ENCODE data around the gene FAM90A26.
"Not testable (repeated sequence)": the region's sequence is repeated elsewhere in the genome, so short reads cannot be mapped to it uniquely, and the experiment has no call there.

FAM90A26 gene, protein sequence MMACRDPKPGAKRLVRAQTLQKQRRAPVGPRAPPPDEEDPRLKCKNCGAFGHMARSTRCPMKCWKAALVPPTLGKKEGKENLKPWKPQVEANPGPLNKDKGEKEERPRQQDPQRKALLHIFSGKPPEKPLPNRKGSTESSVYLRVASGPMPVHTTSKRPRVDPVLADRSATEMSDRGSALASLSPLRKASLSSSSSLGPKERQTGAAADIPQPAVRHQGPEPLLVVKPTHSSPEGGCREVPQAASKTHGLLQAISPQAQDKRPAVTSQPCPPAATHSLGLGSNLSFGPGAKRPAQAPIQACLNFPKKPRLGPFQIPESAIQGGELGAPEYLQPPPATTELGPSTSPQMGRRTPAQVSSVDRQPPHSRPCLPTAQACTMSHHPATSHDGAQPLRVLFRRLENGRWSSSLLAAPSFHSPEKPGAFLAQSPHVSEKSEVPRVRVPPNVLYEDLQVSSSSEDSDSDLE

DNA sequence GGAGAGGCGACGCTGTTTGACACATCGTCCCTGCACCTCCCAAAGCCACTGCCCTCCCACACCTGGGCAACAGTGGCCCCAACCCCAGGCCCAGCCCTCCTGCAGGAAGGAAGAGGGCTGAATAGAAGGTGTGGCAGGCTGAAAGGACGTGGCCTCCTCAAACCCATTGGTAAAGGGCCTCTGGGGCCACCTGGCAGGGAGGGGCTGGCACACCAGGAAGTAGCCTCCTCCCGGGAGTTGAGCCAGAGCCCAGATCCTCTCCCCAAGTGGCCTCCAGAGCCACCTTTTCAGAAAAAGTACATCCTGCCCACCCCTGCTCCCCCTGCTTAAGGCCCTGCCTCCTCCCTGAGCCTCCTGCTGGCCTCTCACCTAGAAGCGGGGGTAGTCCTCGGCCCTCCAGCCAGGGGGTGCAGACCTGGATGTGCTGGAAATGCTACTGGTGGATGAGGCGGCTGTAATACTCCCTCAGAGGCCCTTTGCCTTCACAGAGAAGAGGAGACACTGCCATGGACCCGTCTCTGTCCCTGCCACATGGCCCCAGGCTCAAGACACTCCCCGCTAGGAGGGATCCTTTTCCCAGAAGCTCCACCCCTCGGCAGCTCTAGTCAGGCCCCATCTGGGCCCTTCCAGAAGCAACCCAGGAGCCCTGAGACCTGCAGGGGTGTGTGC lies at the start of gene FAM90A26:
FAM90A26 (plus strand) TSS at position 619 of the 669 bp plus-strand sequence. CDS start 2,764 bp downstream, outside the sequence.
- DNase-seq (ENCODE audit: low read depth, low spot score): not testable (repeated sequence)

DNA sequence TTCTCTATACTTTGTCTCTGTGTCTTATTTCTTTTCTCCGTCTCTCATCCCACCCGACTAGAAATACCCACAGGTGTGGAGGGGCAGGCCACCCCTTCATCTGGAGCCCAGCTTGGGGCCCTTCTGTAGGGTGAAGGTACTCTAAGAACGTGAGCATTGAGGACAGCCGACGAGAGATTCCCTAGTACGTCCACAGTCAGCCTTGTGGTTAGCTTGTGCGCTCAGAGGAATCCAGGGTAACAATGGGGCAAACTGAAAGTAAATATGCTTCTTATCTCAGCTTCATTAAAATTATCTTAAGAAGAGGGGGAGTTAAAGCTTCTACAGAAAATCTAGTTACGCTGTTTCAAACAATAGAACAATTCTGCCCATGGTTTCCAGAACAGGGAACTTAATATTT lies 47.5 kb upstream of the FAM90A26 start:
- DNase-seq (ENCODE audit: low read depth, low spot score): peak; percentile 31

DNA sequence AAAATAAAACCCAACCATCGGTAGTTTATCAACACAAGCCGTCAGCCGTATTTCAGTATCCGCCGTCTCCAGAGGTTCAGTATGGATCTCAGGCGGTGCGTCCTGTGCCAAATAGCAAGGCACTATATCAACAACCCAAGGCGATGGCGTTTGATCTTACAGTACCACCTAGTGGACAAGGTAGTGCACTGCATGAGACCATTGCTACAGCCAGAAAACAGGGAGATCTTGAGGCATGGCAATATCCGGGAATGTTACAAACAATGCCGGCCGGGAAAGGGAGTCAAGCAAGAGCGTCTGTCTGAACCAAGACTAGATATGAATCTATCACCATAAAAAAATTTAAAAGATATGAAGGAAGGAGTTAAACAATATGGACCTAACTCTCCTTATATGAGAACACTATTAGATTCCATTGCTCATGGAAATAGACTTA lies 46.6 kb upstream of the FAM90A26 start:
- DNase-seq (ENCODE audit: low read depth, low spot score): peak; percentile 70

DNA sequence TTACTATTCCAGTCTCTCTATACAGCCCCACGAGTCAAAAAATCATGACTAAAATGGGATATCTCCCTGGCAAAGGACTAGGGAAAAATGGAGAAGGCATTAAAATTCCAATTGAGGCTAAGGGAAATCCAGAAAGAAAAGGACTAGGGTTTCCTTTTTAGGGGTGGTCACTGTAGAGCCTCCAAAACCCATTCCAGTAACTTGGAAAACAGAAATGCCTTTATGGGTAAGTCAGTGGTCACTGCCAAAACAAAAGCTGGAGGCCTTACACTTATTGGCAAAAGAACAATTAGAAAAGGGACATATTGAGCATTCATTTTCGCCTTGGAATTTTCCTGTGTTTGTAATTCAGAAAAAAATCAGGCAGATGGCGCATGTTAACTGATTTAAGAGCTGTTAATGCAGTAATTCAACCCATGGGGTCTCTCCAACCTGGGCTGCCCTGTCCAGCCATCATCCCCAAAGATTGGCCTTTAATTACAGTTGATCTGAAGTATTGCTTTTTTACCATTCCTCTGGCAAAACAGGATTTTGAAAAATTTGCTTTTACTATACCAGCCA lies 44.5 kb upstream of the FAM90A26 start:
- DNase-seq (ENCODE audit: low read depth, low spot score): not testable (repeated sequence)

DNA sequence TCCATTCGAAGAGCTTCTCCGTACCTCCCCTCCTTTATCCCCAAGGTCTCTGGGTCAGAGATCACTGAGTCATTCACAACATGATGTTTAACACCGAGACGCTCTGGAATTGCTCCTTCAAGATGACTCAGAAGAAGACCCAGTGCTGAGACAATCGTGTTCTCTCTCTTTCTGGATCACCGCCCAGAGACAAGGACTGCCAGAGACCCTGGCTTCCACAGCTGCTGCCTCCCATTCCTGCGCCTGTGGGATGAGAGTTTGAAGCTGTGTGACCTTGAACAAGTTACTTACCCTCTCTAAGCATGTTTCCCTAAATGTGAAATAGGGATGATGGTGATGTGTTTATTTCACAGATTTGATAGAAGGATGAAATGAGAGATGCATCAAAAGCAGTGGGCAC lies 38.8 kb upstream of the FAM90A26 start:
- not testable (repeated sequence) for DNase-seq (ENCODE audit: low read depth, low spot score)

DNA sequence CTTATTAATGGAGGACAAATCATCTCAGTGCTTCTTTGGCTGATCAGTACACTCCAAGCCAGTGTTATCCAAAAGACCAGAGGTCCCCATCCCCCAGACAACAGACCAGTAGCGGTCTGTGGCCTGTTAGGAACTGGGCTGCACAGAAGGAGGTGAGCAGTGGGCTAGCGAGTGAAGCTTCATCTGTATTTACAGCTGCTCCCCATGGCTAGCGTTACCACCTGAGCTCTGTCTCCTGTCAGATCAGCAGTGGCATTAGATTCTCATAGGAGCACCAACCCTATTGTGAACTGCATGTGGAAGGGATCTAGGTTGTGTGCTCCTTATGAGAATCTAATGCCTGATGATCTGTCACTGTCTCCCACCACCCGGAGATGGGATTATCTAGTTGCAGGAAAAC lies 37.4 kb upstream of the FAM90A26 start:
- not testable (repeated sequence) for DNase-seq (ENCODE audit: low read depth, low spot score)

DNA sequence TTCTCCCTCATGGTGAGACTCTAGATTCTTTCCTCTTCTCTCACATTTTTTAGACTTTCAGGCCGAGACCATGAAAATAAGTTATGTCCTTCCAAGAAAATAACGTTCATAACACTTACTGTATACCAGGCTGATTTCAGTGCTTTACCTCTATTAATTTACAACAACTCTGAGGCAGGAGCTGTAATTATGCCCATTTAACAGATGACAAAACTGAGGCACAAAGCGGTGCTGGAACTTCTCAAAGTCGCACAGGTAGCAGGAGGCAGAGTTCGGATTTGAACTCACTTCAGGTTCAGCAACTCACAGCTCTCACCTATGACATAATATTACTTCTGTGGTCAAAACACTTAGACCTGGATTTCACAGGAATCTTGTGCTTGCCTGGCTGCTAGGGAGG lies 36.2 kb upstream of the FAM90A26 start:
- DNase-seq (ENCODE audit: low read depth, low spot score): not testable (repeated sequence)

DNA sequence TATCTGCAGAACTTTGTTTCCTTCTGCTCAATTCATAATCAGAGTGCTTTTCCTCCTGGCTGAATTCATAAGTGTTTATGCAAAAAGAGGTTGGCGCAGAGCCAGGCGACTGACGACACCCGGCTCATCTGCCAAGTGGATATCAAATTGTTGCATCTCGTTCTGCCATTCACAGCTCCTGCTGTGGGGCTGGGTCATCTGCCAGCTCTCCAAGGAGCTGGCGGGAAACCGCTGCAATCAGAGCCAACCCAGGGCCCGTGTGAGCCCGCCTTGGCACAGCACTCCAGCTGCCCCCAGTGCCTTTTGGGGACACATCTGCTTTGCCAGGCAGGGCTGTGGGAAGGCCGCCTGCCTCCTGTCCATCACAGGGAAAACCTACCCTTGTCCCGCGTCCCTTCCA lies 35.7 kb upstream of the FAM90A26 start:
- DNase-seq (ENCODE audit: low read depth, low spot score): peak; percentile 10

DNA sequence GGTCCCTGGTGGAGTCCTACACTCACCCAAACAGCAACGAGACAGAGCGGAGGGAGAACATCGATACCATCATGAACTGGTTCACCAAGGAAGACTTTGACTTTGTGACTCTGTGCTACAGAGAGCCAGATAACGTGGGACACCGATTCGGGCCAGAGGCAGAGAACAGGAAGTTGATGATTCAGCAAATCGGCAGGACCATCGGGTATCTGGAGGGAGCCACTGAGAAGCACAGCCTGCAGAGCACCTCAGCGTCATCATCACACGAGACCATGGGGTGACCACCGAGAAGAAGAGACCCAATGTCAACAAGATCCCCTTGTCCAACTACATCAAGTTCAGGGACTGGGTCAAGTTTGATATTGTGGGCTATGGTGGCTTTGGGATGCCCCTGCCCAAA lies 29.2 kb upstream of the FAM90A26 start:
- not testable (repeated sequence) for DNase-seq (ENCODE audit: low read depth, low spot score)

DNA sequence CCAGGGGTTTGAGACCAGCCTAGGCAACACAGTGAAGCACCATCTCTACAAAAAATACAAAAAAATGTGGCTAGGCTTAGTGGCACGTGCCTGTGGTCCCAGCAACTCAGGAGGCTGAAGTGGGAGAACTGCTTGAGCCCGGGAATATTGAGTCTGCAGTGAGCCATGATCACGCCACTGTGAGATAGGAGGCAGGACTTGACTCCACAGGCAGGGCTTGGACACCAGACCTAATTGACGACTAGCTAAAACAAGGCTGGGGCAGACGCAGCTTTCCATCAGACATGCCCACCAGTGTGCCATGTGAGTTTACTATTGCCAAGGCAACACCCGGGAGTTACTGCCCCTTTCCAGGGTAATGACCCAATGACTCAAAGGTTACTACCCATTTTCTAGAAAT lies 27.4 kb upstream of the FAM90A26 start:
- not testable (repeated sequence) for DNase-seq (ENCODE audit: low read depth, low spot score)

DNA sequence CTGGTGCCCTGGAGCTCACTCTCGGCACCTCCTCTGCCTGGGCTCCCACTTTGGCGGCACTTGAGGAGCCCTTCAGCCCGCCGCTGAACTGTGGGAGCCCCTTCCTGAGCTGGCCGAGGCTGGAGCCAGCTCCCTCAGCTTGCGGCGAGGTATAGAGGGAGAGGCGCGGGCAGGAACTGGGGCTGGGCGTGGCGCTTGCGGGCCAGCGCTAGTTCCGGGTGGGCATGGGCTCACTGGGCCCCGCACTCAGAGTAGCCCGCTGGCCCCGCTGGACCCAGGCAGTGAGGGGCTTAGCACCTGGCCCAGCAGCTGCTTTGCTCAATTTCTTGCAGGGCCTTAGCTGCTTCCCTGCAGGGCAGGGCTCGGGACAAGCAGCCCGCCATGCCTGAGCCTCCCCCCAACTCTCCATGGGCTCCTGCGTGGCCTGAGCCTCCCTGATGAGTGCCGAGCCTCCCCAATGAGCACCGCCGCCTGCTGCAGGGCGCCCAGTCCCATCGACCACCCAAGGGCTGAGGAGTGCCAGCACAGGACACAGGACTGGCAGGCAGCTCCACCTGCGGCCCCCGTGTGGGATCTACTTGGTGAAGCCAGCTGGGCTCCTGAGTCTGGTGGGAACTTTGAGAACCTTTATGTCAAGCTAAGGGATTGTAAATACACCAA lies 26.7 kb upstream of the FAM90A26 start:
- DNase-seq (ENCODE audit: low read depth, low spot score): no peak

DNA sequence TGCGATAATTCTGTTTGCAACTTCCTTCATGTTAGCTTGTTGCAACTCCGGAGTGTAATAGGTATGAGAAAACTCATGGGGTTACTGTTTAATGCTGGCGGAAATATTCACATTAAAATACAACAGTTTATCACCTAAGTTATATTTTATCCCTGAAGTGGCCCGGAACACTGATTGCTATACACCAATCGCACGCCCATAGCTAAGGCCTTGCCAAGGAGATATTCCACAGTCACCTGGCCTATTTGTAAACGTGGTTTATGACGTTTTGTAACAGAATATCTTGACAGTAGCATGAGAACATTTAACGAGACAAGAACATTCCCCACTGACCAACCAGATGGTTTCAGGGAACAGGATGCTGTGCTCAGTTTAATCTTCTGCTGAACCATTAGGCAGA lies 23.2 kb upstream of the FAM90A26 start:
- no peak for DNase-seq (ENCODE audit: low read depth, low spot score)

DNA sequence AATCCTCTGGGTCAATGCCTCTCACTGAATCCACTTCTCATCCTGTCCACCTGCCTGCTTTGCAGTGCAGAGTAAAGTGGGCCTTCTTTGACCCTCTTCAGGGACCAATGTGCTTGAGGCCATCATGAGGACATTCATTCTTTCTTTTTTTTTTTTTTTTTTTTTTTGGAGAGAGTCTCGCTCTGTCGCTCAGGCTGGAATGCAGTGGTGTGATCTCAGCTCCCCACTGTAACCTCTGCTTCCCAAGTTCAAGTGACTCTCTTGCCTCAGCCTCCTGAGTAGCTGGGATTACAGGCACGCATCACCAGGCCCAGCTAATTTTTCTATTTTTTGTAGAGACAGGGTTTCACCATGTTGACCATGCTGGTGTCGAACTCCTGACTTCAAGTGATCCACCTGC lies 22.8 kb upstream of the FAM90A26 start:
- DNase-seq (ENCODE audit: low read depth, low spot score): not testable (repeated sequence)

DNA sequence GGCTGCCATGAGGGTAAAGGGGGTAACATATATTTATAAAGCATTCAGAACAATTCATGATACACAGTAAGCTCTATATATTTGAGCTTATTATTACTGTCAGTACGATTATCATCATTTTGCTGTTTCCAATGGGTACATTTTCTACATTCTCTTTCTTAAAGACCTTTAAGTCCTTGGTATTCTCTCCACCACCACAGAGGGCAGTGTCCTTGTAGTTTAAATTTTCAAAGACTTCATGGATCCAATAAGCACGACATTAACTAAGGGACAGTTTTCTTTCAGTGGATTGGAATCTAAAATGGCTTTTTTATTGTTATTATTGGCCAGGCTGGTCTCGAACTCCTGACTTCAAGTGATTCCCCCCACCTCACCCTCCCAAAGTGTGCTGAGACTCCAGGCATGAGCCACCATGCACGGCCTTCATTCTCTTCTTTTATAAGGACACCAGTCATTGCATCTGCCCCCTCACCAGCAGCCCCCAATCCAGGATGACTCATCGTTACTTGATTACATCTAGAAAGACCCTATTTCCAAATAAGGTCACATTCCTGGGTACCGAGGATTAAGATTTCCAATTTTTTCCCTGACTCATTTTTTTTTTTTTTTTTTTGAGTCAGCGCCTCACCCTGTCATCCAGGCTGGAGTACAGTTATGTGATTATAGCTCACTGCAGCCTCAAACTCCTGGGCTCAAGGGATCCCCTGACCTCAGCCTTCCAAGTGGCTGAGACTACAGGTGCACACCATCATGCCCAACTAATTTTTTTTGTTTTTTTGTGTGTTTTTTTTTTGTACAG lies 21.4 kb upstream of the FAM90A26 start:
- DNase-seq (ENCODE audit: low read depth, low spot score): peak; percentile 15

DNA sequence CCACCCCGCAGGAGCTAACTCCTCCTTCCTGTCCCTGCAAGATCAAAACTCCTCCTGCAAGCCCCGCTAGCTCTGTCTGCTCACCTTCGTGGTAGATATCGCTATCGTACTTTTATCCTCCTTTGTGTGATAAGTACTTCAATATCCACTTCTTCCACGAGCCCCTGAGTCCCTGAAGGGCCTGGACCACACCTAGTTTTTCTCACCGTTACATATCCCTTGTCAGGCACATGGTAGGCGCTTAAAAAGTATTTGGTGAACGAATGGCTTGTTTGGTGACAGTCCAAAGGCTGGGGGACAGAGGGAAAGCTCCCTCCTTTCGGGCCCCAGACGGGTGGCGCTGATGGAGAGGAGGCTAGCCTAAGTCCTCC lies 18.4 kb upstream of the FAM90A26 start:
- not testable (repeated sequence) for DNase-seq (ENCODE audit: low read depth, low spot score)

DNA sequence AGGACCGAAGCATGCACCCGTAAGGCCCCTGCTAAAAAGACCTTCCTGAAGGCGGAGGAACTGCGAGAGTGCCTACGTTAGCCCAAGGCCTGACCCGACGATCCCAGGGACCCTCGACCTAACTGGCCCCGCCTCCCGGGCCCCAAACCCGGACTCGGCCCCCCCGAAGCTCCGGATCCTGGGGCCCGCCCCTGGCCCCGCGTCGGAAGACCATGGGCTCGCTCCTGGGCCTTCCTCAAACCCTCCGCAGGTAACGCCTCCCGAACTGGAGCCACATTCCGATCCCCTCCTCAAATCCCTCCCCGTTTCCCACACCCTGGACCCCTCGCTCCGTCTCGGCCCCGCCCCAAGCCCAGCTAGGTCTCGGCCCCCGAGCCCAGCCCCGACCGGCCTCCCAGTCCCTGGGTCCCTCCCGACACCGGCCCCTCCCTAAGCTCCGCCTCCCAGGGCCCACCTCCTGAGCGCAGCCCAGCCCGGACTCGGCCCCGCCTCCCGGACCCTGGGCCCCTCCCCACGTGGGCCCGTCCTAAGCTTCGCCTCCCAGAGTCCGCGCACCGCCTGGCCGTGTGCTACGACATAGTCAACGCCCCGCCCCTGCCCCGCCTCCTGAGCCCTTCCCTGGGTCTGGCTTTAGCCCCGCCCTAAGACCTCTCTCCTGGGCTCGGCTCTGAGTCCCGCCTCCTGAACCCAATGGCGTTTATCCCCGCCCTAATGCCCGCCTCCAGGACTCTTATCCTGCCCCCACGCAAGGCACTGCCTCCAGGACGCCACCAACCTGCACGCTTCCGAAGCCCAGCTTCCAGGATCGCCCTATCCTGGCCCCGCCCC lies 17.8 kb upstream of the FAM90A26 start:
- peak; percentile 97 for DNase-seq (ENCODE audit: low read depth, low spot score)

DNA sequence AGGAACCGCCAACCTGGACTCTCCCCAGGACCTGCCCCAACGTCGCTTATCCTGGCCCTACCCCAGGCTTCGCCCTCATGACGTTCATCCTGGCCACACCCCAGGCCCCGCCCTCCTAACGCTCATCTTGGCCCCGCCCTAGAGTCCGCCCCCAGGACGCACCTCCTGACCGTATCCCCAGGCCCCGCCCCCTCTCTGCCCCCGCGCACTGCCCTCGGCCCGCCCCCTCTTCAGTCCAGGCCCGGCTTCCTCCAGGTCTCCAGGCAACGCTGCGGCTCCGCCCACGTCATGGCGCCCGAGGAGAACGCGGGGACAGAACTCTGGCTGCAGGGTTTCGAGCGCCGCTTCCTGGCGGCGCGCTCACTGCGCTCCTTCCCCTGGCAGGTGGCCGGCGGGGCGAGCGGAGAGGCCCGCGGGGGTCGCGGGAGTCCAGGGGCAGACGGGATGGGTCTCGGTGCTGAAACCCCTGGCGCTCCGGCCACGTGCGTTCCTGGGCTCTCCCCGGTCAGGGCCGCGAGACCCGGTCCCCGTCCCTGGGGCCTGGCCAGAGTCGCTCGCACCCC lies 17.1 kb upstream of the FAM90A26 start:
- DNase-seq (ENCODE audit: low read depth, low spot score): peak; percentile 99

DNA sequence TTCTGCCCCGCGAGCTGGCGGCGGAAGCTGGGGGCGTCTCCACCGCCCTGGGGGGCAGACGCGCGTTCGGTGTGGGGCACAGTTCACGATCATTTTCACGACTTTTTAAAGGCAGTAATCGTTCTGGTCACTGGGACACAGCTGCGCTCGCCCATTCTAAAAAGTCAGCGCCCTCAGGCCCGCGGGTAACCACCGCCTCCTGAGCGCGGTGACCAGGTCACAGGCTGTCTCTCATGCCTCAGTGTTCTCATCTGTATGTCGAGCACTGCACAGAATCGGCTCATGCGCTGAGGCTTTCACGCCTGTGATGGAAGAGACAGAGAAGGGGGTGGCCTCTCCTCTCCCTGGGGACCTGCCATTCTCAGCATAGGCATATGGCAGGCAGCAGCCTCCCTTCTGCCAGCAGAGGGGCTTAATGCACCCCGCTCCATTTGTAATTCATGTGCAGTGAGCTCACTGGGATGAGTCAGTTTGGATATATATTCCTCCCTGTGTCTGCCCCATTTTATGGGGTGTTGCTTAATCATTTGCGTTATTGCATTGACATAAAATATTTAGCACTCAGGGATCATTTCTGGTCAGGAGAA lies 16.5 kb upstream of the FAM90A26 start:
- DNase-seq (ENCODE audit: low read depth, low spot score): peak; percentile 11

DNA sequence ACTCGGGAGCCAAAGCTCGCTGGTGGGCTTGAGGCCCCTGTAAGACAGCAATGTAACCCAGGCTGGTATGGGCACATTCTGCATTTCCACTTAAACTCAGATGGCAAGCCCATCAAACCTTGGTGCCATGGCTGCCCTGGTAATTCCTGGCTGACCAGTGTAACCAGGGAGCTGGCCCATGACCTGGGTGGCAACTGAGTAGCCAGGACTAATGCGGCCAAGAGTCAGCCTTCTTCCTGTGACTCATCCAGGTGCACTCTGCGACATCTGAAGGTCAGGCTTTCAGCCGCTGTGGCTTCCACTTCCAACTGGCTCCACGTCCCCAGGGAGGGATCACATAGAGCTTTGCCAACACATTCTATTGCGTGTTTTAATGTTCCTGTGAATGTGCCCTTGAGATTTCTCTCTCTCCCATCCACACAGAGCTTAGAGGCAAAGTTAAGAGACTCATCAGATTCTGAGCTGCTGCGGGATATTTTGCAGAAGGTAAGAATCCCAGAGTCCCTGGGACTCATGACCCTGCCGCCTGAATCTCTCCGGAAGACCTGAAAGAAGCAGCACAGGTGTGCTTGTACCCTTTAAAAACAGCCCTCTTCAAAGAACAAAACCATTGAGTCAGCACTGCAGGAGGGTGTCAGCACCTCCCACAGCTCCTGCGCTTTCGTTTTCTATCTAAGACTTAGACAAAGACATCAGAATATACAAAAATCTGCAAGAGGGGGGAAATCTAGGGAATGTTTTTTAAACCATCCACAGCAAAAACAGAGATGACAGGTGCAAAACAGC lies 14.9 kb upstream of the FAM90A26 start:
- not testable (repeated sequence) for DNase-seq (ENCODE audit: low read depth, low spot score)
